Measurements from ENCODE around the gene SLC35E4. TPM values are rescaled to one million over a fixed set of nuclear protein-coding genes. Genes with fewer than 3 reads are reported as not detected.
A peak's percentile ranks its signal among the peaks of the same experiment; 100 is the strongest.
"Not testable (repeated sequence)": the region's sequence is repeated elsewhere in the genome, so short reads cannot be mapped to it uniquely, and the experiment has no call there.

The SLC35E4 gene
- total RNA-seq, 2 experiments from 2014 or later = 1.8 to 1.9 TPM

DNA sequence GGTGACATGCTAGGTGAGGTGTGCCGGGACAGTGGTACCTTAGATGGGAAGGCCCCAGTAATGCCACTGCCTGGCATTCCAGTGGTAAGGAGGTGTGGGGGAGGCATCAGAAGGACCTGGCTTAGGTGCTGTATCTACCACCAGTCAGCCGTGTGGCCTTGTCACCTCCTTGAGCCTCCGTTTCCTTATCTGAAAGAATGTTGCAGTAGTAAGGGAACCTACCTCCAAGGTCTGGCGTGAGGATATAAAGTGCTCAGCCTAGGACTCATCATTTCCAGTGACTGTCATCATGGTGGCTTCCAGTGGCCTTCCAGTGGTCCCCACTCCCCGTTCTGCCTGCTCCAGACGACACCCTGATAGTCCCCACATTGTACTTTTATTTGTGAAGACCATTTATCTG, 38.9 kb downstream of the SLC35E4 start:
- no peak for DNase-seq
- POLR2A ChIA-PET = no interaction called here
- no peaks in the 10 kb centered on the region for H3K4me1 Mint-ChIP-seq (ENCODE audit: low read depth)
- CTCF ChIA-PET = no interaction called here
- no peaks in the 10 kb centered on the region for H3K9me3 Mint-ChIP-seq (ENCODE audit: insufficient read depth)
- no peak overlapping the region for H3K27ac Mint-ChIP-seq
- H3K36me3 Mint-ChIP-seq (ENCODE audit: low read depth) = no peaks in the 10 kb centered on the region
- peaks cover 20% of the 10 kb centered on the region for H3K27me3 Mint-ChIP-seq (ENCODE audit: low read depth)
- ATAC-seq = no peak
- no peak overlapping the region for H3K4me3 Mint-ChIP-seq

DNA sequence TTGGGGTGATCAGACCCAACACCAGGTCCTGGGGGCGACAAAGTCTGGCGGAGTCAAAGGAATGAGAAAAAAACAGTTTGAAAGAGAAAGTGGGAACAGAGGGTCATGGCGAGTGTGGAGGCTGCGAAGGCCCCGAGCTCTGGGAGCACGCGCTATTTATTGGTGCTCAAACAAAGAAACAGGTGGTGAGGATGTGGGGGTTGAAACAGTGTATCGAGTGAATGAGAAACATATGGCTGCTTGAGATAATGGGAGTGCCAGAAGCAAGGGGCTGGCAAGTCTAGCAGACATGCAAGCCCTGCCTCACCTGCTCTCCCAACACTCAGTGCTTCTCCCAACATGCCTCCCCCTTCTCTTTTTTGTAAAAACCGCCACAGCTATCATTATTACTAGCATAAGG, 39.9 kb downstream of the SLC35E4 start:
- Mint-ChIP-seq H3K4me1 (ENCODE audit: low read depth) (no peaks in the 10 kb centered on the region), H3K9me3 (ENCODE audit: insufficient read depth) (no peaks in the 10 kb centered on the region), H3K27me3 (ENCODE audit: low read depth) (peaks cover 20% of the 10 kb centered on the region), H3K27ac (no peak overlapping the region), H3K36me3 (ENCODE audit: low read depth) (no peaks in the 10 kb centered on the region), H3K4me3 (no peak overlapping the region)
- POLR2A ChIA-PET = no interaction called here
- no peak for DNase-seq
- ATAC-seq = no peak
- CTCF ChIA-PET = no interaction called here

DNA sequence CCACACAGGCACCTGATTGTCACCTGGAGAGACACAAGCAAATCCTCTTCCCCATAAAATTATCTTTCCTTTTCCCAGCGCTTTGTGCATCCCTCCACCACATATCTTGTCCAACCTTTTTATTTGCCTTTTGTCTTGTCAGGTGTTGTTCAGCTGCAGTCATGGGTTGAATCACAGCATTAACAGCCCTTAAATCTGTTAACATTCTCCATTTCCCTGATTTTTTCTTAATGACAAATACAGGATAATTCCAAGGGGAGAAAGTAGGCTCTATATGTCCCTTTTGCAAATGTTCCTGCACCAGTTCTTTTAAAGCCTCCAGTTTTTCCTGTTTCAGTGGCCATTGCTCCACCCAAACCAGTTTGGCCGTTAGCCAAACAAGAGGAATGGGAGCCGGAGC, 41.0 kb downstream of the SLC35E4 start:
- H3K27ac Mint-ChIP-seq; POLR2A ChIA-PET; ATAC-seq; CTCF ChIA-PET; H3K4me3 Mint-ChIP-seq; H3K9me3 Mint-ChIP-seq (ENCODE audit: insufficient read depth); H3K4me1 Mint-ChIP-seq (ENCODE audit: low read depth); H3K36me3 Mint-ChIP-seq (ENCODE audit: low read depth); DNase-seq: not testable (repeated sequence)
- H3K27me3 Mint-ChIP-seq (ENCODE audit: low read depth) = peaks cover 20% of the 10 kb centered on the region

DNA sequence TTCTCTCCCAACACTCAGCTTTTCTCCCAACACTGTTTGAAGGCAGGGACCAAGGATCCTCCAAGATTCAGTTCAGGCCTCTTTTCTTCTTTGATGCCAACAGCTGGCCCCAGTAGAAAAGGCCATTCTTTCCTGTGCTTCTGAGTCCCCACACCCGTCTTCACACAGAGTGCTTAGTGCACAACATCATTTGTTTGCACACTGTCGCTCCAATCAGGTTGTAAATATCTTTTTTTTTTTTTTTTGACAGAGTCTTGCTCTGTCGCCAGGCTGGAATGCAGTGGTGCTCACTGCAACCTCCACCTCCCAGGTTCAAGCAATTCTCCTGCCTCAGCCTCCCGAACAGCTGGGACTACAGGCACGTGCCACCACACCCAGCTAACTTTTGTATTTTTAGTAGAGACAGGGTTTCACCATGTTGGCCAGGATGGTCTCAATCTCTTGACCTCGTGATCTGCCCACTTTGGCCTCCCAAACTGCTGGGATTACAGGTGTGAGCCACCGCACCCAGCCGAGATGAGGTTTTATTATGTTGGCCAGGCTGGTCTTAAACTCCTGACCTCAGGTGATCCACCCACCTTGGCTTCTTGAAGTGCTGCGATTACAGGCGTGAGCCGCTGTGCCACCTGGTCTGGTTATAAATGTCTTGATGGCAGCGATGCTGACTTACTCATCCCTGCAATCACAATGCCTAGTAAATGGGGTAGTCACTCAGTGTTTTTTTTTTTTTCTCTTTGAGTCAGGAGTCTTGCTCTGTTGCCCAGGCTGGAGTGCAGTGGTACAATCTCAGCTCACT, 44.5 kb downstream of the SLC35E4 start:
- H3K4me3 Mint-ChIP-seq; H3K9me3 Mint-ChIP-seq (ENCODE audit: insufficient read depth); ATAC-seq; DNase-seq; H3K4me1 Mint-ChIP-seq (ENCODE audit: low read depth); H3K27ac Mint-ChIP-seq; CTCF ChIA-PET; H3K36me3 Mint-ChIP-seq (ENCODE audit: low read depth): not testable (repeated sequence)
- H3K27me3 Mint-ChIP-seq (ENCODE audit: low read depth) = peaks cover 23% of the 10 kb centered on the region
- POLR2A ChIA-PET = interaction anchor here (0.7 kb wide), 1 partner anchor 12 kb away, joined by 3 read pairs; no protein-coding TSS in a partner anchor

DNA sequence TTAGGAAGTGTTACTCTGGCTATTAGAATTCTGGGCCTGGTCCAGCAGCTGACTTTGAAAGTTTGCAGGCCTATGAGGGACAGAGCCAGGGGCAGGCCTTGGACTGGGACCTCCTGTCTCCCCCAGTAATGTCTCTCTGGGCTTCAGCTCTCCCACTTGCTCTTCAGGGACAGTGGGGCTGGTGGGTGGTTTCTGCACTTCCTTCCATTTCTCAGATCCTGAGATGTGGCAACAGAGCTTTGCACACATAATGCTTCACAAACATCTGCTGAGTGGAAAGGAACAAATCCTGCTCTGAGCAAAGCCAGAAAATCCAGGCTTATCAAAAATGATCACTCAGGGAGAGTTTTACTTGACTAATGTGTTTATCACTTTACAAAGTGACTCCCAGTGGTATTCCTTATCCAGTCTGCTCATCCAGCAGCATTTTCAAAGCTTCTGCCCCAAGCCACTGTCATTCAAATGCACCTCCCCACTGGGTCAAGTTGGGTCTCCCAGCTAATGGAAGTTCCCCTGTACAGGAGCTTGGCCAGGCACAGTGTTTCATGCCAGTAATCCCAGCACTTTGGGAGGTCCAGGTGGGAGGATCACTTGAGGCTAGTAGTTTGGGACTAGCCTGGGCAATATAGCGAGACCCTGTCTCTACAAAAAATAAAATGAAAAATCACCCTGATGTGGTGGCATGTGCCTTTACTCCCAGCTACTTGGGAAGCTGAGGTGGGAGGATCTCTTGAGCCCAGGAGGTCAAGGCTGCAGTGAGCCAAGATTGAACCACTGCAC, 45.6 kb downstream of the SLC35E4 start:
- peaks cover 2% of the 10 kb centered on the region for H3K4me1 Mint-ChIP-seq (ENCODE audit: low read depth)
- peaks cover 27% of the 10 kb centered on the region for H3K27me3 Mint-ChIP-seq (ENCODE audit: low read depth)
- H3K4me3 Mint-ChIP-seq = no peak overlapping the region
- DNase-seq (no peak), ATAC-seq (no peak)
- H3K27ac Mint-ChIP-seq = no peak overlapping the region
- no peaks in the 10 kb centered on the region for H3K9me3 Mint-ChIP-seq (ENCODE audit: insufficient read depth)
- CTCF ChIA-PET = no interaction called here
- POLR2A ChIA-PET = interaction anchor here (0.7 kb wide), 1 partner anchor 13 kb away, joined by 3 read pairs; no protein-coding TSS in a partner anchor
- H3K36me3 Mint-ChIP-seq (ENCODE audit: low read depth) = no peaks in the 10 kb centered on the region

DNA sequence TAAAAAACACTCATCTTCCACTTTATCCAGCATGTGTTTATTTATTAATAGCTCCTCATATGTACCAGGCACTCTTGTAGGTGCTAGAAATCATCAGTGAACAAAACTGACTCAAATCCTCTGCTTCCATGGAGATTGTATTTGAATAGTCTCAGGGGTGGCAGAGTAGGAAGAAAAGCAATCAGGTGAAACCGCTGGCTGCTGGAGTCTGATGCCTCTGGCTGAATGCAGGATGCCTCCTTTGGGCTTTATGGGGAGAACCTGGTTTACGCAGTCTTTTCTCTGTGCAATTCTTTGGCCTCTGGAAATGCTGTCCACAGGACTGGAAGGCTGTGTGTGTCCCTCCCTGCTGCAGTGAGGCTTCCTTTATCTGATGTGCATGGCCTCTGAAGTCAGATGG, 46.2 kb downstream of the SLC35E4 start:
- H3K4me3 Mint-ChIP-seq = no peak overlapping the region
- ChIA-PET CTCF (no interaction called here), POLR2A (no interaction called here)
- H3K36me3 Mint-ChIP-seq (ENCODE audit: low read depth) = no peaks in the 10 kb centered on the region
- H3K4me1 Mint-ChIP-seq (ENCODE audit: low read depth) = peaks cover 2% of the 10 kb centered on the region
- no peak for ATAC-seq
- H3K9me3 Mint-ChIP-seq (ENCODE audit: insufficient read depth) = no peaks in the 10 kb centered on the region
- H3K27ac Mint-ChIP-seq = no peak overlapping the region
- peaks cover 24% of the 10 kb centered on the region for H3K27me3 Mint-ChIP-seq (ENCODE audit: low read depth)
- no peak for DNase-seq

DNA sequence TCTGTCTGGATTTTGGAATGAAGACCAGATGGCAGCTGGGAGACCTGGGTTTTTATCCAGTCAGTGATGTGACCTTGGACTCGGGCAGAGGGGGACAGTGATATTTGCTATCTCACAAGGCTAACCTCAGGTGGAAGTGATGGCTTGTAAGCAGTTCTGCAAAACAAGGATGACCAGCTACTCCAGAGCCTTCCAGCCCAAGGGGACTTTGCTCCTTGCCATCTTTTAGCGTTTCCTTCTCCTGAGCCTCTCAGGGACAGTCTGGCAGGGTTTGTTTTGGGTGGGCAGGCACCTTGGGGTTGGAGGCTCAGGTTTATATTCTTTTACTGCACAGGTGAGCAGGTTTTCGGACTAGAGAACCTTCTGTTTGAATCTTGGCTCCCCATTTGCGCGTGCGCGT, 49.6 kb downstream of the SLC35E4 start:
- ChIA-PET CTCF (no interaction called here), POLR2A (interaction anchor here (0.6 kb wide), 1 partner anchor 30 kb away, joined by 4 read pairs; no protein-coding TSS in a partner anchor)
- DNase-seq = no peak
- Mint-ChIP-seq H3K9me3 (ENCODE audit: insufficient read depth) (no peaks in the 10 kb centered on the region), H3K36me3 (ENCODE audit: low read depth) (no peaks in the 10 kb centered on the region), H3K4me3 (no peak overlapping the region), H3K27ac (no peak overlapping the region), H3K4me1 (ENCODE audit: low read depth) (peaks cover 2% of the 10 kb centered on the region), H3K27me3 (ENCODE audit: low read depth) (peaks cover 7% of the 10 kb centered on the region)
- ATAC-seq = no peak

DNA sequence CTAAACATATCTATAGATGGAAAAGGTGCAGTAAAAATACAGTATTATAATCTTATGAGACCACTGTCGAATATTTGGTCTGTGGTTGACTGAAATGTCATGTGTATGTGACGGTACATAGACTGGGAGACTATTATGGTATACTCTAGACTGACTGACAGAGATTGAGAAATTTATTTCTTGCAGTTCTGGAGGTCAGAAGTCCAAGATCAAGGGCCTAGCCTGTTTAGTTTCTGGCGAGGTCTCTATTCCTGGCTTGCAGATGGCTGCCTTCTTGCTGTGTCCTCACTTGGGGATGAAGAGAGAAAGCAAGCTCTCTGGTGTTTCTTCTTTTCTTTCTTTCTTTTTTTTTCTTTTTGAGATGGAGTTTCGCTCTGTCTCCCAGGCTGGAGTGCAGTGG, 51.8 kb downstream of the SLC35E4 start:
- H3K4me1 Mint-ChIP-seq (ENCODE audit: low read depth) = no peaks in the 10 kb centered on the region
- no peaks in the 10 kb centered on the region for H3K9me3 Mint-ChIP-seq (ENCODE audit: insufficient read depth)
- no peak overlapping the region for H3K4me3 Mint-ChIP-seq
- H3K27ac Mint-ChIP-seq = no peak overlapping the region
- no peak for DNase-seq
- ChIA-PET CTCF (interaction anchor here (1.3 kb wide), 1 partner anchor 53 kb away, joined by 3 read pairs; no protein-coding TSS in a partner anchor), POLR2A (no interaction called here)
- ATAC-seq = no peak
- no peaks in the 10 kb centered on the region for H3K36me3 Mint-ChIP-seq (ENCODE audit: low read depth)
- peaks cover 8% of the 10 kb centered on the region for H3K27me3 Mint-ChIP-seq (ENCODE audit: low read depth)

DNA sequence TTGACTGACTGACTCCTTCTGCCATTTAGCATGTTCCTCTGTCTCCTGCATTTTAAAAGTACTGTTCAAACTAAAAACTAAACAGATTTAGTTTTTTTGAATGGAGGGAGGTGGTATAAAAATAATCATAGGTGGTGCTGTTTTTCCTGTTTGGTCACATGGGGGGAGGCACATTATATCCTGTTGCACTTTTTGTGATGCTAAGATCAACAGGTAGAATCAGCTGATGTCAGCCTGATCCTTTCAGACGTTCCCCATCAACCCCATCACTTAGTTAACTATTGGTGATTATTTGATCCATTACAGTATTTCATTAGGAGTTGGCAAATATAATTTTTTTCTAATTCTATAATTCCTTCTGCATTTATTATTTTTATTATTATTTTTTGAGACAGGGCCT, 54.0 kb downstream of the SLC35E4 start:
- peaks cover 21% of the 10 kb centered on the region for H3K27me3 Mint-ChIP-seq (ENCODE audit: low read depth)
- no peak overlapping the region for H3K27ac Mint-ChIP-seq
- no peaks in the 10 kb centered on the region for H3K9me3 Mint-ChIP-seq (ENCODE audit: insufficient read depth)
- peaks cover 3% of the 10 kb centered on the region for H3K4me1 Mint-ChIP-seq (ENCODE audit: low read depth)
- DNase-seq = no peak
- no peak for ATAC-seq
- no peak overlapping the region for H3K4me3 Mint-ChIP-seq
- POLR2A ChIA-PET = no interaction called here
- CTCF ChIA-PET = no interaction called here
- no peaks in the 10 kb centered on the region for H3K36me3 Mint-ChIP-seq (ENCODE audit: low read depth)

DNA sequence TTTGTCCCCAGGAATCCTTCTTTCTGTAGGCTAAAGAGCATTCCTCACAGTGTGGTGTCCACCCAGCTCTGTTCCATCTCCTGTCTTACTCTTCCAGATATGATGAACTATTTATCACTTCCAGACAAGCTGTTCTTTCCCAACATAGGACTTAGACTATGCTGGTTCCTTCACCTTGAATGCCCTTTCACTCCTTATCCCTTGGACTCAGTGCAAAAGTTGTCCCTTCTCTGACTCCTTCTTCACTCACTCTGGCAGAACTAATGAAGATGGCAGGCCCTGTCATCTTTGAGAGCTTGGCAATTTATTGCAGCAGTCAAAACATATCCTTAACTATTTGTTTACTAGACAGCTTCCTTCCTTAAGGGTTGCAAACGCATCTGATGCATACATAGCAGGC, 55.6 kb downstream of the SLC35E4 start:
- H3K36me3 Mint-ChIP-seq (ENCODE audit: low read depth) = no peaks in the 10 kb centered on the region
- ChIA-PET POLR2A (interaction anchor here (0.7 kb wide), 1 partner anchor 17 kb away, joined by 3 read pairs; no protein-coding TSS in a partner anchor), CTCF (interaction anchor here (1.0 to 1.1 kb wide), 2 partner anchors 57 to 64 kb away, joined by 3 read pairs; no protein-coding TSS in a partner anchor)
- peaks cover 3% of the 10 kb centered on the region for H3K4me1 Mint-ChIP-seq (ENCODE audit: low read depth)
- H3K4me3 Mint-ChIP-seq = no peak overlapping the region
- H3K27ac Mint-ChIP-seq = no peak overlapping the region
- peaks cover 26% of the 10 kb centered on the region for H3K27me3 Mint-ChIP-seq (ENCODE audit: low read depth)
- ATAC-seq = no peak
- H3K9me3 Mint-ChIP-seq (ENCODE audit: insufficient read depth) = no peaks in the 10 kb centered on the region
- no peak for DNase-seq

DNA sequence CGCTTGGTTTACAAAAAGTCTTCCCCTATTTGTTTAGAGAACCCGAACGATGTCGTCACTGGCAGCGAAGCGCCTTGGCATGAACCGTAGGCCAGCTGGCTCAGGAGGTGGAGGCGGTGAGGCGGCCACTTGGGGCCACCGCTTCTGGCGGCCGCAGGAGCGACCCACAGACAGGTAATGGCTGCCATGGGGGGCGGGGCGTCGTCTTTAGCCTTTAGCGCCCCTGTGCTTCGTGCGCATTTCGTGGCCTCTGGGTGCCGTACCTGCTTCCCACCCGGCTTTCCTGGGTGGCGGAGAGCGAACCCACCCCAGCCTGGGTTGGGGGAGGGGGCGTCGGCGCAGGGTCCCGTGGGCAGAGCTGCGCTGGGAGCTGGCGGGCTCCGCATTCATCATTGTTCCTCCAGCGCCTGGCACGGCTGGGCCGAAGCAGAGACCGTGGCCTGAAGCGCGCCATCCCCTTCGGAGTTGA, 58.6 kb downstream of the SLC35E4 start:
- H3K36me3 Mint-ChIP-seq (ENCODE audit: low read depth) = no peaks in the 10 kb centered on the region
- H3K4me3 Mint-ChIP-seq = peak overlapping the region; percentile 79
- ATAC-seq (peak; percentile 75), DNase-seq (peak; percentile 53)
- peaks cover 3% of the 10 kb centered on the region for H3K4me1 Mint-ChIP-seq (ENCODE audit: low read depth)
- H3K9me3 Mint-ChIP-seq (ENCODE audit: insufficient read depth) = no peaks in the 10 kb centered on the region
- H3K27me3 Mint-ChIP-seq (ENCODE audit: low read depth) = peaks cover 34% of the 10 kb centered on the region
- H3K27ac Mint-ChIP-seq = peak overlapping the region; percentile 41
- CTCF ChIA-PET = interaction anchor here (0.6 to 1.4 kb wide), 3 partner anchors 9 to 1127 kb away, joined by 3 to 8 read pairs (median 3); no protein-coding TSS in a partner anchor
- POLR2A ChIA-PET = no interaction called here
